K562 (cell line): ENCODE results near the gene TEX51. TPM values are rescaled to one million over a fixed set of nuclear protein-coding genes. Genes with fewer than 3 reads are reported as not detected.

Experiments used
- ATAC-seq: fragments of 200-7000 bp; cut with Tn5 transposase; 3 replicates; pipeline ENCODE4 v1.9.1; 2020; ENCODE audit warnings: moderate library complexity
- BruUV-seq: library from RNA; stranded (reverse); fragments of 400-500 nt; replicated peaks from 2 replicates; lab custom pipeline; 2021; lab: Mats Ljungman, UMichigan
- CTCF ChIA-PET: fragments of 300-600 bp; formaldehyde crosslinking; extraction: SDS; loops from one replicate; lab custom pipeline; 2021; ENCODE audit warnings: low intra/inter-chr PET ratio; lab: Yijun Ruan, JAX
- POLR2A ChIA-PET: fragments of 300-600, 350-650 bp; sonication (Branson Sonifier 250); formaldehyde crosslinking; extraction: SDS; loops from one replicate; lab custom pipeline; 2021; ENCODE audit warnings: antibody characterized with exemption, inconsistent platforms; lab: Yijun Ruan, JAX
- DNase-seq, 4 experiments: peaks; one replicate each; pipeline versions ENCODE4 v3.0.0 to v3.0.0-alpha.2; 2011 to 2018; ENCODE audit warnings: low spot score in 3 of 4, mixed read lengths in 3 of 4; ENCODE audit errors: extremely low read depth in 1 of 4
- FAIRE-seq: peaks from 2 replicates; lab custom pipeline; 2011; peaks lifted over from hg19 to GRCh38; lab: Jason Lieb, UNC
- H2AFZ ChIP-seq: 2 replicates; pipeline ENCODE4 v1.6.0; 2011; ENCODE audit warnings: low read depth, low read length, control low read depth, inconsistent platforms
- H3K27ac ChIP-seq: fragments of 200-600 bp; 3 replicates; pipeline ENCODE4 v1.8.0; 2011; ENCODE audit warnings: low read depth, mild to moderate bottlenecking, control low read depth, inconsistent platforms, low read length, moderate library complexity, mixed read lengths; ENCODE audit errors: extremely low read depth
- H3K27me3 ChIP-seq, 2 experiments: fragments of 300-600 bp in 1 of 2; 2 replicates in 1 of 2; 3 replicates in 1 of 2; pipeline versions ENCODE4 v1.6.0 to v1.8.0; 2011; ENCODE audit warnings: inconsistent platforms in 2 of 2, low read length in 2 of 2, mild to moderate bottlenecking in 1 of 2, mixed read lengths in 1 of 2, moderate library complexity in 1 of 2; ENCODE audit not compliant: control insufficient read depth in 2 of 2, insufficient read depth in 2 of 2
- H3K36me3 ChIP-seq: fragments of 300-600 bp; 3 replicates; pipeline ENCODE4 v1.8.0; 2011; ENCODE audit warnings: mild to moderate bottlenecking, low read length, inconsistent platforms; ENCODE audit not compliant: control insufficient read depth, insufficient read depth
- H3K4me1 ChIP-seq, 2 experiments: fragments of 200-600 bp in 1 of 2; replicated peaks in 1 of 2; 2 replicates in 1 of 2; 3 replicates in 1 of 2; pipeline versions ENCODE4 v1.5.1 to v1.8.0; 2011; ENCODE audit warnings: inconsistent platforms in 2 of 2, low read length in 2 of 2, mild to moderate bottlenecking in 1 of 2, mixed read lengths in 1 of 2, moderate library complexity in 1 of 2; ENCODE audit not compliant: control insufficient read depth in 2 of 2, insufficient read depth in 2 of 2
- H3K4me2 ChIP-seq: 2 replicates; pipeline ENCODE4 v1.6.1; 2011; ENCODE audit warnings: low read length, control low read depth, inconsistent platforms, mixed read lengths; ENCODE audit not compliant: insufficient read depth
- H3K4me3 ChIP-seq: fragments of 200-600 bp; sonication (generic), shearing (Covaris generic); 2 replicates; pipeline ENCODE4 v1.5.1; 2016; ENCODE audit warnings: control low read depth, inconsistent platforms
- H3K79me2 ChIP-seq: fragments of 200-600 bp; 3 replicates; pipeline ENCODE4 v1.8.0; 2011; ENCODE audit warnings: low read length, inconsistent platforms; ENCODE audit not compliant: control insufficient read depth, insufficient read depth
- H3K9ac ChIP-seq, 2 experiments: 2 replicates each; pipeline versions ENCODE4 v1.6.0 to v1.6.1; 2011; ENCODE audit warnings: low read depth in 2 of 2, low read length in 2 of 2, control low read depth in 1 of 2, inconsistent platforms in 1 of 2, mild to moderate bottlenecking in 1 of 2, mixed read lengths in 1 of 2; ENCODE audit not compliant: insufficient read depth in 1 of 2
- H3K9me1 ChIP-seq: one replicate; pipeline ENCODE4 v1.6.0; 2011; ENCODE audit warnings: inconsistent platforms, mild to moderate bottlenecking, low read length, moderate library complexity; ENCODE audit not compliant: control insufficient read depth, insufficient read depth
- H3K9me3 ChIP-seq: replicated peaks from 2 replicates; pipeline ENCODE4 v1.5.1; 2011; ENCODE audit warnings: low read depth, low read length, inconsistent platforms; ENCODE audit not compliant: control insufficient read depth, insufficient read depth
- H4K20me1 ChIP-seq: replicated peaks from 2 replicates; pipeline ENCODE4 v1.6.1; 2011; ENCODE audit warnings: low read length, inconsistent platforms, mixed read lengths; ENCODE audit not compliant: control insufficient read depth, insufficient read depth
- AFF1 ChIP-seq, 2 experiments: fragments of 450-650 bp; IDR thresholded peaks; 2 replicates each; pipeline ENCODE4 v1.6.1; 2018; ENCODE audit warnings: mild to moderate bottlenecking in 2 of 2, low read depth in 1 of 2; ENCODE audit not compliant: partially characterized antibody in 2 of 2
- ARNT ChIP-seq, 2 experiments: fragments of 450-650 bp; IDR thresholded peaks; 2 replicates each; pipeline ENCODE4 v1.6.1; 2016; ENCODE audit warnings: mild to moderate bottlenecking in 1 of 2
- ASH1L ChIP-seq: fragments of 450-650 bp; IDR thresholded peaks from 2 replicates; pipeline ENCODE4 v1.6.1; 2018; ENCODE audit warnings: borderline replicate concordance, mild to moderate bottlenecking, low read depth; ENCODE audit not compliant: partially characterized antibody
- ATF7 ChIP-seq: fragments of 450-650 bp; IDR thresholded peaks from 2 replicates; pipeline ENCODE4 v1.7.1; 2014; ENCODE audit warnings: mild to moderate bottlenecking, moderate library complexity
- CBX1 ChIP-seq: sonication (generic); IDR thresholded peaks from 2 replicates; pipeline ENCODE4 v1.6.1; 2016; ENCODE audit warnings: antibody characterized with exemption, low read depth, mild to moderate bottlenecking
- HMBOX1 ChIP-seq: sonication (generic); IDR thresholded peaks from 2 replicates; pipeline ENCODE4 v1.6.1; 2016
- HMG20B ChIP-seq: fragments of 250-450 bp; sonication (Bioruptor Pico); IDR thresholded peaks from 2 replicates; pipeline ENCODE4 v1.5.0; 2021; ENCODE audit warnings: mild to moderate bottlenecking
- HMGN3 ChIP-seq: IDR thresholded peaks from 2 replicates; pipeline ENCODE4 v1.6.1; 2011; ENCODE audit warnings: borderline replicate concordance, low read depth, mild to moderate bottlenecking, mixed read lengths, low read length; ENCODE audit not compliant: insufficient read length; ENCODE audit errors: extremely low read depth
- MECOM ChIP-seq: fragments of 250-450 bp; sonication (Bioruptor Pico); IDR thresholded peaks from 2 replicates; pipeline ENCODE4 v1.8.0; 2022; ENCODE audit warnings: inconsistent platforms
- MTF1 ChIP-seq: fragments of 250-450 bp; sonication (Bioruptor Pico); IDR thresholded peaks from 2 replicates; pipeline ENCODE4 v1.9.0; 2021; ENCODE audit warnings: moderate library complexity, mild to moderate bottlenecking, inconsistent platforms, borderline replicate concordance
- NELFE ChIP-seq: IDR thresholded peaks from 2 replicates; pipeline ENCODE4 v1.6.1; 2011; ENCODE audit warnings: mild to moderate bottlenecking; ENCODE audit not compliant: insufficient read depth, insufficient read length
- PML ChIP-seq: IDR thresholded peaks from 2 replicates; pipeline ENCODE4 v1.6.1; 2012; ENCODE audit warnings: low read length, inconsistent platforms
- PTBP1 ChIP-seq: fragments of 200-400 bp; formaldehyde crosslinking; IDR thresholded peaks from 2 replicates; pipeline ENCODE4 v1.6.1; 2017; ENCODE audit warnings: low read depth, low read length
- ZBTB2 ChIP-seq: fragments of 450-650 bp; IDR thresholded peaks from 2 replicates; pipeline ENCODE4 v1.6.1; 2016; ENCODE audit warnings: antibody characterized with exemption
- ZBTB9 ChIP-seq: fragments of 450-650 bp; formaldehyde crosslinking; IDR thresholded peaks from 2 replicates; pipeline ENCODE4 v1.4.0; 2020; ENCODE audit warnings: mild to moderate bottlenecking, moderate library complexity
- ZC3H11A ChIP-seq: IDR thresholded peaks from 2 replicates; pipeline ENCODE4 v1.6.1; 2012; ENCODE audit warnings: low read depth, low read length, improper control_type of control experiment
- ZZZ3 ChIP-seq: fragments of 450-650 bp; IDR thresholded peaks from 2 replicates; pipeline ENCODE4 v1.6.1; 2016; ENCODE audit warnings: antibody characterized with exemption, mild to moderate bottlenecking, moderate library complexity
- WGBS: fragments of 100-300 bp; shearing (Covaris generic); methylation state at CpG from one replicate; pipeline ENCODE4 v1.1.6; 2016; ENCODE audit warnings: low coverage, mixed read lengths; ENCODE audit not compliant: insufficient coverage; ENCODE audit errors: missing lambda C conversion rate; 5-methylcytosine and 5-hydroxymethylcytosine counted together
- in situ Hi-C: fragments of 300-500 bp; cut with MboI; formaldehyde crosslinking; loops from 4 replicates; pipeline ENCODE4 v1.15.0; 2018; ENCODE audit warnings: inconsistent platforms, mixed read lengths
- intact Hi-C: fragments of 100-400 bp; cut with micrococcal nuclease; formaldehyde crosslinking; loops from 2 replicates; pipeline ENCODE4 v1.14.2; 2022
- polyA plus RNA-seq, 8 experiments: library from polyadenylated mRNA; depleted of rRNA in 4 of 8; stranded (reverse) in 5 of 8; unstranded in 3 of 8; fragments of >200 nt; fragmentation: Nextera tagmentation in 2 of 8; fragmentation: Illumina TruSeq in 1 of 8; extraction: Ambion mirVana in 2 of 8; extraction: Trizol in 1 of 8; gene quantifications; 2 replicates each; pipeline versions ENCODE4 v1.2.1 to v1.2.3, GENCODE V29; 2011 to 2014; ENCODE audit warnings: inconsistent platforms in 1 of 8, missing spikeins in 1 of 8
- total RNA-seq, 7 experiments: library from RNA; depleted of rRNA in 6 of 7; stranded (reverse); fragments of >200 nt in 6 of 7; fragmentation: Illumina TruSeq in 2 of 7; extraction: Trizol in 2 of 7; gene quantifications; 2 replicates each; pipeline versions ENCODE4 v1.2.1 to v1.2.3, GENCODE V29; 2011 to 2021; ENCODE audit warnings: low replicate concordance in 1 of 7

The TEX51 gene
- total and polyA plus RNA-seq, 9 of the 15 experiments (the other 6 are each of a cell fraction or from before 2014, with no cell fraction given), result not detected

GRCh38 chr2:126912201-126912600, 13.5 kb downstream of the TEX51 start:
- no peak overlapping the region for H3K4me3 ChIP-seq
- intact Hi-C loops (no loop called here), in situ Hi-C loops (no loop called here)
- BruUV-seq, result no TSS peak
- no peaks in the 10 kb centered on the region for H3K79me2 ChIP-seq
- no peaks in the 10 kb centered on the region for H4K20me1 ChIP-seq
- ChIA-PET CTCF (no interaction called here), POLR2A (no interaction called here)
- H2AFZ ChIP-seq, result no peak overlapping the region
- H3K9ac ChIP-seq, result no peak overlapping the region
- DNase-seq (no peak), ATAC-seq (no peak), FAIRE-seq (no peak)
- H3K9me3 ChIP-seq, result no peaks in the 10 kb centered on the region
- 0% methylated on average over 7 of the region's 7 CpGs for WGBS
- H3K9me1 ChIP-seq, result no peaks in the 10 kb centered on the region
- H3K4me1 ChIP-seq, result no peaks in the 10 kb centered on the region
- no peak overlapping the region for H3K4me2 ChIP-seq
- H3K36me3 ChIP-seq, result no peaks in the 10 kb centered on the region
- H3K27ac ChIP-seq, result no peak overlapping the region
- peaks cover 6 to 32% of the 10 kb centered on the region in 2 experiments; a peak in 4 of 5 replicates for H3K27me3 ChIP-seq
- TF ChIP-seq ARNT (IDR thresholded peaks at IDR 0.05), result no peak
- no peak for TF ChIP-seq CBX1
- no peak for TF ChIP-seq HMBOX1
- no peak for TF ChIP-seq MTF1
- TF ChIP-seq PML, result no peak
- no peak for TF ChIP-seq MECOM
- TF ChIP-seq HMG20B (CRISPR knock-in tag), result no peak
- TF ChIP-seq ZZZ3, result no peak
- TF ChIP-seq AFF1 (IDR thresholded peaks at IDR 0.05; ENCODE audit: low read depth in 1 of 2, partially characterized antibody in 2 of 2), result no peak
- TF ChIP-seq ATF7, result no peak
- TF ChIP-seq PTBP1, result no peak
- TF ChIP-seq HMGN3, result no peak
- no peak for TF ChIP-seq ASH1L
- TF ChIP-seq ZBTB9 (CRISPR knock-in tag), result no peak
- no peak for TF ChIP-seq ZBTB2
- TF ChIP-seq ZC3H11A, result no peak
- no peak for TF ChIP-seq NELFE
